OCI-LY1 (cell line): Measurements from ENCODE around the gene ZSCAN2.
A peak's percentile ranks its signal among the peaks of the same experiment; 100 is the strongest.
"Not testable (repeated sequence)": the region's sequence is repeated elsewhere in the genome, so short reads cannot be mapped to it uniquely, and the experiment has no call there.

ENCODE experiments used
- H2AFZ ChIP-seq: fragments of 200-600 bp; sonication (generic), shearing (Covaris generic); 2 replicates; pipeline ENCODE4 v1.6.0; 2014; ENCODE audit warnings: antibody characterized with exemption, mild to moderate bottlenecking, low read length
- H3F3A ChIP-seq: fragments of 200-600 bp; sonication (generic), shearing (Covaris generic); 2 replicates; pipeline ENCODE4 v1.6.0; 2014; ENCODE audit warnings: mild to moderate bottlenecking, antibody characterized with exemption, low read length, moderate library complexity; ENCODE audit not compliant: insufficient read depth
- H3K27ac ChIP-seq: fragments of 200-600 bp; sonication (generic); 2 replicates; pipeline ENCODE4 v1.5.1; 2014; ENCODE audit warnings: low read length, mixed run types, mild to moderate bottlenecking, low read depth; ENCODE audit not compliant: poor library complexity, severe bottlenecking
- H3K27me3 ChIP-seq: fragments of 200-600 bp; sonication (generic); 2 replicates; pipeline ENCODE4 v1.6.0; 2014; ENCODE audit warnings: antibody characterized with exemption, mild to moderate bottlenecking, low read length, moderate library complexity; ENCODE audit not compliant: insufficient read depth
- H3K36me3 ChIP-seq: fragments of 200-600 bp; sonication (generic); 2 replicates; pipeline ENCODE4 v1.6.1; 2014; ENCODE audit warnings: mild to moderate bottlenecking, antibody characterized with exemption, low read length, moderate library complexity, mixed read lengths; ENCODE audit not compliant: insufficient read depth
- H3K4me1 ChIP-seq: fragments of 200-600 bp; sonication (generic); 2 replicates; pipeline ENCODE4 v1.5.1; 2014; ENCODE audit warnings: mild to moderate bottlenecking, low read length, moderate library complexity; ENCODE audit not compliant: insufficient read depth, severe bottlenecking
- H3K4me2 ChIP-seq: fragments of 200-600 bp; sonication (generic), shearing (Covaris generic); 2 replicates; pipeline ENCODE4 v1.6.1; 2014; ENCODE audit warnings: low read length
- H3K4me3 ChIP-seq: fragments of 200-600 bp; sonication (generic); 2 replicates; pipeline ENCODE4 v1.5.1; 2014; ENCODE audit warnings: low read length, low read depth, mild to moderate bottlenecking, mixed read lengths; ENCODE audit not compliant: poor library complexity, severe bottlenecking
- H3K79me2 ChIP-seq: fragments of 200-600 bp; shearing (Covaris generic); 2 replicates; pipeline ENCODE4 v1.6.1; 2016; ENCODE audit warnings: mixed run types, low read length, mixed read lengths; ENCODE audit not compliant: insufficient read depth
- H3K9ac ChIP-seq: fragments of 200-600 bp; sonication (generic), shearing (Covaris generic); 2 replicates; pipeline ENCODE4 v1.6.1; 2014; ENCODE audit warnings: mild to moderate bottlenecking, low read length, mixed read lengths
- H3K9me2 ChIP-seq: fragments of 200-600 bp; sonication (generic), shearing (Covaris generic); 2 replicates; pipeline ENCODE4 v1.6.1; 2014; ENCODE audit warnings: low read depth, mild to moderate bottlenecking, low read length, mixed read lengths
- H3K9me3 ChIP-seq: fragments of 200-600 bp; shearing (Covaris generic); 2 replicates; pipeline ENCODE4 v1.6.1; 2014; ENCODE audit warnings: low read length, mixed read lengths
- H4K20me1 ChIP-seq: fragments of 200-600 bp; sonication (generic), shearing (Covaris generic); 2 replicates; pipeline ENCODE4 v1.6.0; 2016; ENCODE audit warnings: mild to moderate bottlenecking, low read length; ENCODE audit not compliant: insufficient read depth
- EZH2 ChIP-seq: fragments of 200-600 bp; sonication (generic), shearing (Covaris generic); IDR thresholded peaks from 2 replicates; pipeline ENCODE4 v1.8.0; 2017; ENCODE audit warnings: borderline replicate concordance, mixed run types, mild to moderate bottlenecking, antibody characterized with exemption, low read length, moderate library complexity, mixed read lengths
- TF ChIP-seq, protein P1 (sequence below): fragments of 200-600 bp; sonication (generic), shearing (Covaris generic); IDR thresholded peaks from 2 replicates; pipeline ENCODE4 v1.5.1; 2017; ENCODE audit warnings: mild to moderate bottlenecking, antibody characterized with exemption, low read length, moderate library complexity, mixed read lengths

The ZSCAN2 gene

DNA sequence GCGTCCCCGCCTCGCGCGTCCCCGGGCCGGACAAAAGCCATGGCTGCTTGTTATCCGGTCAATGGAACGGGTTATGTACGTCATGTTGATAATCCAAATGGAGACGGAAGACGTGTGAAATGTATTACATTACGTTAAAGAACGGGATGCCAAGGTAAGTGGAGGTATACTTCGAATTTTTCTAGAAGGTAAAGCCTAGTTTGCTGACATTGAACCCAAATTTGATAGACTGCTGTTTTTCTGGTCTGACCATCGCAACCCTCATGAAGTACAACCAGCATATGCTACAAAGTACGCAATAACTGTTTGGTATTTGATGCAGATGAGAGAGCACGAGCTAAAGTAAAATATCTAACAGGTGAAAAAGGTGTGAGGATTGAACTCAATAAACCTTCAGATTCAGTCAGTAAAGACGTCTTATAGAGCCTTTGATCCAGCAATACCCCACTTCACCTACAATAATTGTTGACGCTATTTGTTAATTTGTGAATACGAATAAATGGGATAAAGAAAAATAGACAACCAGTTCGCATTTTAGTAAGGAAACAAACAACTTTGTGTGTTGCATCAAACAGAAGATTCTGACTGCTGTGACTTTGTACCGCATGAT lies 33.5 kb downstream of the ZSCAN2 start:
- TF ChIP-seq EZH2: no peak
- TF ChIP-seq, protein P1, sequence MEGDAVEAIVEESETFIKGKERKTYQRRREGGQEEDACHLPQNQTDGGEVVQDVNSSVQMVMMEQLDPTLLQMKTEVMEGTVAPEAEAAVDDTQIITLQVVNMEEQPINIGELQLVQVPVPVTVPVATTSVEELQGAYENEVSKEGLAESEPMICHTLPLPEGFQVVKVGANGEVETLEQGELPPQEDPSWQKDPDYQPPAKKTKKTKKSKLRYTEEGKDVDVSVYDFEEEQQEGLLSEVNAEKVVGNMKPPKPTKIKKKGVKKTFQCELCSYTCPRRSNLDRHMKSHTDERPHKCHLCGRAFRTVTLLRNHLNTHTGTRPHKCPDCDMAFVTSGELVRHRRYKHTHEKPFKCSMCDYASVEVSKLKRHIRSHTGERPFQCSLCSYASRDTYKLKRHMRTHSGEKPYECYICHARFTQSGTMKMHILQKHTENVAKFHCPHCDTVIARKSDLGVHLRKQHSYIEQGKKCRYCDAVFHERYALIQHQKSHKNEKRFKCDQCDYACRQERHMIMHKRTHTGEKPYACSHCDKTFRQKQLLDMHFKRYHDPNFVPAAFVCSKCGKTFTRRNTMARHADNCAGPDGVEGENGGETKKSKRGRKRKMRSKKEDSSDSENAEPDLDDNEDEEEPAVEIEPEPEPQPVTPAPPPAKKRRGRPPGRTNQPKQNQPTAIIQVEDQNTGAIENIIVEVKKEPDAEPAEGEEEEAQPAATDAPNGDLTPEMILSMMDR: no peak
- Histone ChIP-seq H2AFZ (no peak overlapping the region), H3K9me3 (no peaks in the 10 kb centered on the region), H3K4me2 (peak overlapping the region; percentile 81), H4K20me1 (no peaks in the 10 kb centered on the region), H3K9ac (peak overlapping the region; percentile 74; the same call in 1 of the 2 replicates), H3K36me3 (peaks cover 24% of the 10 kb centered on the region), H3F3A (no peaks in the 10 kb centered on the region), H3K79me2 (no peaks in the 10 kb centered on the region), H3K27me3 (no peaks in the 10 kb centered on the region), H3K4me3 (peak overlapping the region; percentile 71), H3K4me1 (peaks cover 45% of the 10 kb centered on the region), H3K27ac (no peak overlapping the region), H3K9me2 (no peaks in the 10 kb centered on the region)

GRCh38 chr15:84638103-84638502 lies 37.3 kb downstream of the ZSCAN2 start:
- no peak overlapping the region for H3K27ac ChIP-seq
- H3K4me1 ChIP-seq: peaks cover 23% of the 10 kb centered on the region
- H4K20me1 ChIP-seq: no peaks in the 10 kb centered on the region
- H3F3A ChIP-seq: no peaks in the 10 kb centered on the region
- peaks cover 60% of the 10 kb centered on the region for H3K36me3 ChIP-seq
- no peak overlapping the region for H3K9ac ChIP-seq
- no peaks in the 10 kb centered on the region for H3K79me2 ChIP-seq
- no peaks in the 10 kb centered on the region for H3K9me2 ChIP-seq
- no peaks in the 10 kb centered on the region for H3K9me3 ChIP-seq
- H2AFZ ChIP-seq: no peak overlapping the region
- H3K4me3 ChIP-seq: no peak overlapping the region
- no peak overlapping the region for H3K4me2 ChIP-seq
- no peaks in the 10 kb centered on the region for H3K27me3 ChIP-seq
- TF ChIP-seq, protein P1: peak; percentile 37; the same call in 1 of the 2 replicates
- TF ChIP-seq EZH2: no peak

GRCh38 chr15:84641871-84642270 lies 41.1 kb downstream of the ZSCAN2 start:
- H3K9me3 ChIP-seq, H2AFZ ChIP-seq, H3F3A ChIP-seq, H3K4me1 ChIP-seq, H3K9ac ChIP-seq, H3K27ac ChIP-seq, H3K9me2 ChIP-seq, H4K20me1 ChIP-seq, H3K79me2 ChIP-seq, H3K4me3 ChIP-seq, H3K4me2 ChIP-seq, H3K27me3 ChIP-seq: not testable (repeated sequence)
- peaks cover 84% of the 10 kb centered on the region for H3K36me3 ChIP-seq

DNA sequence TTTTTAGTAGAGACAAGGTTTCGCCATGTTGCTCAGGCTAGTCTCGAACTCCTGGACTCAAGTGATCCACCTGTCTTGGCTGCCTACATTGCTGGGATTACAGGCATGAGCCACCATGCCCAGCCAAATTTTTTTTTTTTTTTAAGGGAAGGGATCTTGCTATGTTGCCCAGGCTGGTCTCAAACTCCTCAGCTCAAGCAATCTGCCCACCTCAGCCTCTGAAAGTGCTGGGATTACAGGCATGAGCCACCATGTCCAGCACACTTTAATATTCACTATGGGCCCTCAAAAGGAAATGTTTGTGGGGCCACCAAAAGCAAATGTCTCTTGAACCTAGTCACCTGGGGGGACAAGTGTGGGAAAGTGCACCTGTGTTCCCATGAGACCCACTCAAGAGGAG lies 41.8 kb downstream of the ZSCAN2 start:
- H3K9me3 ChIP-seq, H3K4me2 ChIP-seq, H3K4me1 ChIP-seq, H2AFZ ChIP-seq, H3K4me3 ChIP-seq, H3K9ac ChIP-seq, H3K9me2 ChIP-seq, H3F3A ChIP-seq, H3K27me3 ChIP-seq, H4K20me1 ChIP-seq, H3K79me2 ChIP-seq, H3K27ac ChIP-seq: not testable (repeated sequence)
- H3K36me3 ChIP-seq: peaks cover 90% of the 10 kb centered on the region
